ENCODE results near the gene CDK14. TPM values are rescaled to one million over a fixed set of nuclear protein-coding genes. Genes with fewer than 3 reads are reported as not detected.

The CDK14 gene
- total and polyA plus RNA-seq, 2 donors (not counting 3 experiments of a cell fraction or from before 2014, with no cell fraction given) = 5.5 to 34.2 TPM

DNA sequence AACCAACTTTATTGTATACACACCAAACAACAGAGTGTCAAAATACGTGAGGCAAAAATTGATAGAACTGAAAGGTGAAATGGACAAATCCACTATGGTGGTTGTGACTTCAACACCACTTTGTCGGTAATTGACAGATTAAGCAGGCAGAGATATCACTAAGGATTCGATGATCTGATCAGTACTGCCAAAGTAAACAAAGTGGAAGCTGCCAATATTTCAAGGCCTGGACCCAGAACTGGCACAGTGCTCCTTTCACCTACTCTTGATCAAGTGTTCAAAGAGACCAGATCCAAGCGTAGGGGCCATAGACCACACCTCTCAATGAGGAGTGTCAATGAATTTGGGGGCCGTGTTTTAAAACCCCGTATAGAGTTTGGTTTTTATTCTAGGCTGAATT, 167.0 kb downstream of the CDK14 start:
- ChIA-PET POLR2A (no interaction called here), CTCF (interaction anchor here (1.5 kb wide), 1 partner anchor 13 kb away, joined by 5 read pairs; no protein-coding TSS in a partner anchor)
- no TSS peak for BruUV-seq (replicated peaks)
- H3K36me3 ChIP-seq (ENCODE audit: control insufficient read depth in 2 of 2, extremely low read depth in 1 of 2, insufficient read depth in 2 of 2, low read length in 2 of 2) = peaks cover 0 to 2% of the 10 kb centered on the region in 2 experiments
- no peak overlapping the region for H3K4me2 ChIP-seq (ENCODE audit: insufficient read depth, low read length)
- H4K20me1 ChIP-seq (replicated peaks; ENCODE audit: control insufficient read depth, extremely low read depth, insufficient read depth, low read length) = no peaks in the 10 kb centered on the region
- TF ChIP-seq JUN (IDR thresholded peaks at IDR 0.05; ENCODE audit: borderline replicate concordance, insufficient read depth, insufficient read length, low read depth) (no peak), EZH2 (IDR thresholded peaks at IDR 0.05; ENCODE audit: borderline replicate concordance, low read depth, low read length, severe bottlenecking) (no peak), MAX (IDR thresholded peaks at IDR 0.05; ENCODE audit: insufficient read depth, insufficient read length) (no peak), MYC (IDR thresholded peaks at IDR 0.05; ENCODE audit: low read depth, low read length) (no peak), POLR2A (IDR thresholded peaks at IDR 0.05; ENCODE audit: low read depth, low read length) (no peak), POLR2AphosphoS5 (IDR thresholded peaks at IDR 0.05; ENCODE audit: insufficient read depth, low read depth, low read length) (no peak), GATA2 (IDR thresholded peaks at IDR 0.05; ENCODE audit: insufficient read depth, insufficient read length, low read depth, low read length) (no peak), FOS (IDR thresholded peaks at IDR 0.05; ENCODE audit: borderline replicate concordance, insufficient read depth, low read length) (no peak)
- TF ChIP-seq, protein P1, sequence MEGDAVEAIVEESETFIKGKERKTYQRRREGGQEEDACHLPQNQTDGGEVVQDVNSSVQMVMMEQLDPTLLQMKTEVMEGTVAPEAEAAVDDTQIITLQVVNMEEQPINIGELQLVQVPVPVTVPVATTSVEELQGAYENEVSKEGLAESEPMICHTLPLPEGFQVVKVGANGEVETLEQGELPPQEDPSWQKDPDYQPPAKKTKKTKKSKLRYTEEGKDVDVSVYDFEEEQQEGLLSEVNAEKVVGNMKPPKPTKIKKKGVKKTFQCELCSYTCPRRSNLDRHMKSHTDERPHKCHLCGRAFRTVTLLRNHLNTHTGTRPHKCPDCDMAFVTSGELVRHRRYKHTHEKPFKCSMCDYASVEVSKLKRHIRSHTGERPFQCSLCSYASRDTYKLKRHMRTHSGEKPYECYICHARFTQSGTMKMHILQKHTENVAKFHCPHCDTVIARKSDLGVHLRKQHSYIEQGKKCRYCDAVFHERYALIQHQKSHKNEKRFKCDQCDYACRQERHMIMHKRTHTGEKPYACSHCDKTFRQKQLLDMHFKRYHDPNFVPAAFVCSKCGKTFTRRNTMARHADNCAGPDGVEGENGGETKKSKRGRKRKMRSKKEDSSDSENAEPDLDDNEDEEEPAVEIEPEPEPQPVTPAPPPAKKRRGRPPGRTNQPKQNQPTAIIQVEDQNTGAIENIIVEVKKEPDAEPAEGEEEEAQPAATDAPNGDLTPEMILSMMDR (IDR thresholded peaks at IDR 0.05; ENCODE audit: extremely low read depth in 1 of 2, insufficient read depth in 1 of 2, low read depth in 1 of 2, low read length in 2 of 2) = no peak
- dilution Hi-C loops (cut with MboI; ENCODE audit: extremely low pct_ligation_motif_present, low sequenced_read_pairs) = no loop called here
- H3K79me2 ChIP-seq (ENCODE audit: control insufficient read depth, insufficient read depth, low read length) = no peaks in the 10 kb centered on the region
- no peaks in the 10 kb centered on the region for H3K27me3 ChIP-seq (ENCODE audit: control insufficient read depth in 2 of 2, insufficient read depth in 2 of 2, low read length in 2 of 2)
- H2AFZ ChIP-seq (ENCODE audit: low read depth, low read length) = no peak overlapping the region
- DNase-seq (ENCODE audit: low read depth, low spot score) = no peak
- H3K9me1 ChIP-seq (replicated peaks; ENCODE audit: control insufficient read depth, extremely low read depth, insufficient read depth, low read length) = no peaks in the 10 kb centered on the region
- intact Hi-C loops (cut with micrococcal nuclease) = no loop called here
- no peak overlapping the region for H3K9ac ChIP-seq (replicated peaks; ENCODE audit: extremely low read depth, insufficient read depth, low read length)
- H3K4me1 ChIP-seq (ENCODE audit: control insufficient read depth, extremely low read depth, insufficient read depth, low read length) = no peaks in the 10 kb centered on the region
- H3K4me3 ChIP-seq (replicated peaks in 1 of 3; ENCODE audit: insufficient read depth in 1 of 3, low read depth in 1 of 3, low read length in 3 of 3) = no peak overlapping the region
- no peak for FAIRE-seq
- no peak overlapping the region for H3K27ac ChIP-seq (ENCODE audit: insufficient read depth, low read depth, low read length)
- no peaks in the 10 kb centered on the region for H3K9me3 ChIP-seq (replicated peaks; ENCODE audit: control insufficient read depth, insufficient read depth, low read length)
